SK-N-SH treated with all-trans-retinoic acid at 6 μM for 48 hours (cell line): ENCODE data around the gene GHRHR.

Source experiments
- ATAC-seq: fragments of 200-7000 bp; cut with Tn5 transposase; 3 replicates; pipeline ENCODE4 v1.9.1; 2020; ENCODE audit warnings: mild to moderate bottlenecking, moderate library complexity
- BACH2 ChIP-seq: fragments of 250-450 bp; sonication (Bioruptor Pico); IDR thresholded peaks from 2 replicates; pipeline ENCODE4 v1.9.0; 2021; ENCODE audit warnings: mild to moderate bottlenecking, borderline replicate concordance
- ESRRG ChIP-seq: fragments of 250-450 bp; sonication (Bioruptor Pico); IDR thresholded peaks from 2 replicates; pipeline ENCODE4 v1.6.1; 2021; ENCODE audit warnings: mild to moderate bottlenecking
- ISL1 ChIP-seq: fragments of 250-450 bp; sonication (Bioruptor Pico); IDR thresholded peaks from 2 replicates; pipeline ENCODE4 v2.1.2; 2022; ENCODE audit warnings: mild to moderate bottlenecking, moderate library complexity
- PPARA ChIP-seq: fragments of 250-450 bp; sonication (Bioruptor Pico); IDR thresholded peaks from 2 replicates; pipeline ENCODE4 v1.5.0; 2020; ENCODE audit warnings: mild to moderate bottlenecking, borderline replicate concordance
- RARB ChIP-seq: fragments of 250-450 bp; sonication (Bioruptor Pico); IDR thresholded peaks from 2 replicates; pipeline ENCODE4 v1.8.0; 2021; ENCODE audit warnings: mild to moderate bottlenecking, moderate library complexity
- TCF4 ChIP-seq: fragments of 250-450 bp; sonication (Bioruptor Pico); IDR thresholded peaks from 2 replicates; pipeline ENCODE4 v1.8.0; 2021; ENCODE audit warnings: mild to moderate bottlenecking, moderate library complexity, borderline replicate concordance
- TOX ChIP-seq: fragments of 250-450 bp; sonication (Bioruptor Pico); IDR thresholded peaks from 2 replicates; pipeline ENCODE4 v1.8.0; 2021; ENCODE audit warnings: mild to moderate bottlenecking, moderate library complexity, borderline replicate concordance
- ZC3H10 ChIP-seq: fragments of 250-450 bp; sonication (Bioruptor Pico); IDR thresholded peaks from 2 replicates; pipeline ENCODE4 v1.5.1; 2021; ENCODE audit warnings: mild to moderate bottlenecking, moderate library complexity
- ZFP3 ChIP-seq: fragments of 250-450 bp; sonication (Bioruptor Pico); IDR thresholded peaks from 2 replicates; pipeline ENCODE4 v1.5.0; 2020; ENCODE audit warnings: mild to moderate bottlenecking, moderate library complexity
- ZFP30 ChIP-seq: fragments of 450-650 bp; formaldehyde crosslinking; IDR thresholded peaks from 2 replicates; pipeline ENCODE4 v1.5.0; 2022; ENCODE audit warnings: mild to moderate bottlenecking, moderate library complexity
- ZNF70 ChIP-seq: fragments of 450-650 bp; formaldehyde crosslinking; IDR thresholded peaks from 2 replicates; pipeline ENCODE4 v1.5.0; 2020; ENCODE audit warnings: mild to moderate bottlenecking, moderate library complexity
- ZNF8 ChIP-seq: fragments of 450-650 bp; formaldehyde crosslinking; IDR thresholded peaks from 2 replicates; pipeline ENCODE4 v1.5.0; 2020; ENCODE audit warnings: mild to moderate bottlenecking, moderate library complexity
- TF ChIP-seq, protein P1 (sequence below): fragments of 250-450 bp; sonication (Bioruptor Pico); IDR thresholded peaks from 2 replicates; pipeline ENCODE4 v1.8.0; 2020; ENCODE audit warnings: mild to moderate bottlenecking, moderate library complexity, borderline replicate concordance
- TF ChIP-seq, protein P2 (sequence below): fragments of 250-450 bp; sonication (Bioruptor Pico); IDR thresholded peaks from 2 replicates; pipeline ENCODE4 v1.8.0; 2021; ENCODE audit warnings: low read depth, mild to moderate bottlenecking, moderate library complexity, borderline replicate concordance
- TF ChIP-seq, protein P3 (sequence below): fragments of 250-450 bp; sonication (Bioruptor Pico); IDR thresholded peaks from 2 replicates; pipeline ENCODE4 v1.5.0; 2020; ENCODE audit warnings: mild to moderate bottlenecking, moderate library complexity
- TF ChIP-seq, protein P4 (sequence below): fragments of 250-450 bp; sonication (Bioruptor Pico); IDR thresholded peaks from 2 replicates; pipeline ENCODE4 v1.5.1; 2020; ENCODE audit warnings: low read depth, mild to moderate bottlenecking, moderate library complexity

The GHRHR gene

GRCh38 chr7:30923009-30923773 is 40.6 kb upstream of the GHRHR start:
- TF ChIP-seq ZFP30 (CRISPR knock-in tag) (no peak), ZFP3 (CRISPR knock-in tag) (no peak), ZC3H10 (no peak), TOX (CRISPR knock-in tag) (no peak), ZNF70 (CRISPR knock-in tag) (no peak), TCF4 (no peak), PPARA (CRISPR knock-in tag) (no peak), BACH2 (CRISPR knock-in tag) (no peak), ESRRG (no peak), ZNF8 (CRISPR knock-in tag) (no peak), RARB (no peak)
- TF ChIP-seq, protein P1, sequence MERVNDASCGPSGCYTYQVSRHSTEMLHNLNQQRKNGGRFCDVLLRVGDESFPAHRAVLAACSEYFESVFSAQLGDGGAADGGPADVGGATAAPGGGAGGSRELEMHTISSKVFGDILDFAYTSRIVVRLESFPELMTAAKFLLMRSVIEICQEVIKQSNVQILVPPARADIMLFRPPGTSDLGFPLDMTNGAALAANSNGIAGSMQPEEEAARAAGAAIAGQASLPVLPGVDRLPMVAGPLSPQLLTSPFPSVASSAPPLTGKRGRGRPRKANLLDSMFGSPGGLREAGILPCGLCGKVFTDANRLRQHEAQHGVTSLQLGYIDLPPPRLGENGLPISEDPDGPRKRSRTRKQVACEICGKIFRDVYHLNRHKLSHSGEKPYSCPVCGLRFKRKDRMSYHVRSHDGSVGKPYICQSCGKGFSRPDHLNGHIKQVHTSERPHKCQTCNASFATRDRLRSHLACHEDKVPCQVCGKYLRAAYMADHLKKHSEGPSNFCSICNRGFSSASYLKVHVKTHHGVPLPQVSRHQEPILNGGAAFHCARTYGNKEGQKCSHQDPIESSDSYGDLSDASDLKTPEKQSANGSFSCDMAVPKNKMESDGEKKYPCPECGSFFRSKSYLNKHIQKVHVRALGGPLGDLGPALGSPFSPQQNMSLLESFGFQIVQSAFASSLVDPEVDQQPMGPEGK (CRISPR knock-in tag): no peak
- TF ChIP-seq, protein P2, sequence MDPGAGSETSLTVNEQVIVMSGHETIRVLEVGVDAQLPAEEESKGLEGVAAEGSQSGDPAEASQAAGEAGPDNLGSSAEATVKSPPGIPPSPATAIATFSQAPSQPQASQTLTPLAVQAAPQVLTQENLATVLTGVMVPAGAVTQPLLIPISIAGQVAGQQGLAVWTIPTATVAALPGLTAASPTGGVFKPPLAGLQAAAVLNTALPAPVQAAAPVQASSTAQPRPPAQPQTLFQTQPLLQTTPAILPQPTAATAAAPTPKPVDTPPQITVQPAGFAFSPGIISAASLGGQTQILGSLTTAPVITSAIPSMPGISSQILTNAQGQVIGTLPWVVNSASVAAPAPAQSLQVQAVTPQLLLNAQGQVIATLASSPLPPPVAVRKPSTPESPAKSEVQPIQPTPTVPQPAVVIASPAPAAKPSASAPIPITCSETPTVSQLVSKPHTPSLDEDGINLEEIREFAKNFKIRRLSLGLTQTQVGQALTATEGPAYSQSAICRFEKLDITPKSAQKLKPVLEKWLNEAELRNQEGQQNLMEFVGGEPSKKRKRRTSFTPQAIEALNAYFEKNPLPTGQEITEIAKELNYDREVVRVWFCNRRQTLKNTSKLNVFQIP (CRISPR knock-in tag): no peak
- TF ChIP-seq, protein P3, sequence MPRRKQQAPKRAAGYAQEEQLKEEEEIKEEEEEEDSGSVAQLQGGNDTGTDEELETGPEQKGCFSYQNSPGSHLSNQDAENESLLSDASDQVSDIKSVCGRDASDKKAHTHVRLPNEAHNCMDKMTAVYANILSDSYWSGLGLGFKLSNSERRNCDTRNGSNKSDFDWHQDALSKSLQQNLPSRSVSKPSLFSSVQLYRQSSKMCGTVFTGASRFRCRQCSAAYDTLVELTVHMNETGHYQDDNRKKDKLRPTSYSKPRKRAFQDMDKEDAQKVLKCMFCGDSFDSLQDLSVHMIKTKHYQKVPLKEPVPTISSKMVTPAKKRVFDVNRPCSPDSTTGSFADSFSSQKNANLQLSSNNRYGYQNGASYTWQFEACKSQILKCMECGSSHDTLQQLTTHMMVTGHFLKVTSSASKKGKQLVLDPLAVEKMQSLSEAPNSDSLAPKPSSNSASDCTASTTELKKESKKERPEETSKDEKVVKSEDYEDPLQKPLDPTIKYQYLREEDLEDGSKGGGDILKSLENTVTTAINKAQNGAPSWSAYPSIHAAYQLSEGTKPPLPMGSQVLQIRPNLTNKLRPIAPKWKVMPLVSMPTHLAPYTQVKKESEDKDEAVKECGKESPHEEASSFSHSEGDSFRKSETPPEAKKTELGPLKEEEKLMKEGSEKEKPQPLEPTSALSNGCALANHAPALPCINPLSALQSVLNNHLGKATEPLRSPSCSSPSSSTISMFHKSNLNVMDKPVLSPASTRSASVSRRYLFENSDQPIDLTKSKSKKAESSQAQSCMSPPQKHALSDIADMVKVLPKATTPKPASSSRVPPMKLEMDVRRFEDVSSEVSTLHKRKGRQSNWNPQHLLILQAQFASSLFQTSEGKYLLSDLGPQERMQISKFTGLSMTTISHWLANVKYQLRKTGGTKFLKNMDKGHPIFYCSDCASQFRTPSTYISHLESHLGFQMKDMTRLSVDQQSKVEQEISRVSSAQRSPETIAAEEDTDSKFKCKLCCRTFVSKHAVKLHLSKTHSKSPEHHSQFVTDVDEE: no peak
- no peak for ATAC-seq

GRCh38 chr7:30923774-30924413 is 39.9 kb upstream of the GHRHR start:
- no peak for ATAC-seq
- TF ChIP-seq ZFP30 (CRISPR knock-in tag) (no peak), ZNF70 (CRISPR knock-in tag) (no peak), ISL1 (CRISPR knock-in tag) (no peak), TOX (CRISPR knock-in tag) (no peak), ZNF8 (CRISPR knock-in tag) (no peak), ZC3H10 (no peak), BACH2 (CRISPR knock-in tag) (no peak)
- TF ChIP-seq, protein P1 (CRISPR knock-in tag): no peak
- TF ChIP-seq, protein P3: no peak
- TF ChIP-seq, protein P4, sequence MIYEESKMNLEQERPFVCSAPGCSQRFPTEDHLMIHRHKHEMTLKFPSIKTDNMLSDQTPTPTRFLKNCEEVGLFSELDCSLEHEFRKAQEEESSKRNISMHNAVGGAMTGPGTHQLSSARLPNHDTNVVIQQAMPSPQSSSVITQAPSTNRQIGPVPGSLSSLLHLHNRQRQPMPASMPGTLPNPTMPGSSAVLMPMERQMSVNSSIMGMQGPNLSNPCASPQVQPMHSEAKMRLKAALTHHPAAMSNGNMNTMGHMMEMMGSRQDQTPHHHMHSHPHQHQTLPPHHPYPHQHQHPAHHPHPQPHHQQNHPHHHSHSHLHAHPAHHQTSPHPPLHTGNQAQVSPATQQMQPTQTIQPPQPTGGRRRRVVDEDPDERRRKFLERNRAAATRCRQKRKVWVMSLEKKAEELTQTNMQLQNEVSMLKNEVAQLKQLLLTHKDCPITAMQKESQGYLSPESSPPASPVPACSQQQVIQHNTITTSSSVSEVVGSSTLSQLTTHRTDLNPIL (CRISPR knock-in tag): no peak
